Activated CD4-positive, alpha-beta memory T cell treated with anti-CD3 and anti-CD28 coated beads for 36 hours (primary cell): ENCODE results near the gene PTGDR2. TPM values are rescaled to one million over a fixed set of nuclear protein-coding genes. Genes with fewer than 3 reads are reported as not detected.
"Not testable (repeated sequence)": the region's sequence is repeated elsewhere in the genome, so short reads cannot be mapped to it uniquely, and the experiment has no call there.

Source experiments
- CTCF ChIA-PET: fragments of 350-600 bp; sonication (Branson Sonifier 250); formaldehyde crosslinking; loops from one replicate; lab custom pipeline; 2021; ENCODE audit warnings: antibody characterized with exemption, inconsistent platforms; lab: Charles Lee
- POLR2A ChIA-PET: fragments of 350-600 bp; sonication (Branson Sonifier 250); formaldehyde crosslinking; loops from one replicate; lab custom pipeline; 2021; ENCODE audit warnings: antibody characterized with exemption; lab: Charles Lee
- DNase-seq: peaks from one replicate; pipeline ENCODE4 v3.0.0-alpha.2; 2020
- H3K27ac Mint-ChIP-seq: one replicate; pipeline ENCODE4 v1.8.0; 2021; ENCODE audit warnings: mixed read lengths
- H3K27me3 Mint-ChIP-seq: one replicate; pipeline ENCODE4 v1.8.0; 2021; ENCODE audit warnings: mixed read lengths
- H3K36me3 Mint-ChIP-seq: one replicate; pipeline ENCODE4 v1.8.0; 2021; ENCODE audit warnings: mixed read lengths
- H3K4me1 Mint-ChIP-seq: one replicate; pipeline ENCODE4 v1.8.0; 2021; ENCODE audit warnings: low read depth, mixed read lengths
- H3K4me3 Mint-ChIP-seq: one replicate; pipeline ENCODE4 v1.8.0; 2021; ENCODE audit warnings: mild to moderate bottlenecking, mixed read lengths
- H3K9me3 Mint-ChIP-seq: one replicate; pipeline ENCODE4 v1.8.0; 2021; ENCODE audit warnings: mixed read lengths
- intact Hi-C: fragments of 100-400 bp; cut with micrococcal nuclease; formaldehyde crosslinking; loops from one replicate; pipeline ENCODE4 v1.15.1; 2023
- total RNA-seq, 2 experiments: library from RNA; stranded (reverse); gene quantifications; one replicate each; pipeline ENCODE4 v1.2.3, GENCODE V29; 2021

PTGDR2 gene
- total RNA-seq, 2 experiments from 2014 or later, result 0.33 to 0.36 TPM

- intact Hi-C loops, result loop anchor here (1.0 to 2.0 kb wide), 4 partner anchors 56 to 356 kb away; no protein-coding TSS in a partner anchor
- CTCF ChIA-PET, result interaction anchor here (0.6 to 5.1 kb wide), 47 partner anchors 11 to 616 kb away, joined by 3 to 117 read pairs (median 4); partner anchors contain the start of genes CCDC86, CD6, PRPF19 and PTGDR2
- POLR2A ChIA-PET, result no interaction called here
- Mint-ChIP-seq H3K4me1 (peaks cover 10% of the 10 kb centered on the region), H3K36me3 (no peaks in the 10 kb centered on the region), H3K27ac (no peak overlapping the region), H3K9me3 (no peaks in the 10 kb centered on the region), H3K4me3 (no peak overlapping the region), H3K27me3 (peaks cover 13% of the 10 kb centered on the region)
- DNase-seq, result no peak
These were observed 24.2 kb downstream of the PTGDR2 start for GRCh38 chr11:60831501-60832079.

DNA sequence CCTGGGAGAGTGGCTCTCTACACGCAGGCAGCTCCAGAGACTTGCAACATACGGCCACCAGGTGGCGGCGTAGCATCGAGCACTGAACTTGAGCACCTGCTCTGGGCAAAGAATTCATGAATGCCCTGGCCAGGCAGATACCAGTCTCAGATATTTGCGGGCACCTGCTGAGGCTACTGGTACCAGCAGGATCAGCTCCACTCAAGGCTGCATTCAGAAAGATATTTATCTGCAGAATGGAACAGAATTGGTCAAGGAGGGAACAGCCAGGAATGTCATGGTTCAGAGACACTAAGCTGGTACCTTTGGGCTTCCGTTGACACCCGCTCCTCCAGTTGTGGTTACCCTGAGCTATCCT is 24.6 kb downstream of the PTGDR2 start:
- CTCF ChIA-PET, result interaction anchor here (0.6 to 5.1 kb wide), 51 partner anchors 11 to 616 kb away, joined by 3 to 117 read pairs (median 4); partner anchors contain the start of genes CCDC86, CD6, PRPF19 and PTGDR2
- intact Hi-C loops, result loop anchor here (1.0 to 2.0 kb wide), 4 partner anchors 56 to 356 kb away; no protein-coding TSS in a partner anchor
- H3K4me3 Mint-ChIP-seq, result no peak overlapping the region
- H3K4me1 Mint-ChIP-seq, result peaks cover 10% of the 10 kb centered on the region
- no peaks in the 10 kb centered on the region for H3K9me3 Mint-ChIP-seq
- H3K27ac Mint-ChIP-seq, result no peak overlapping the region
- H3K27me3 Mint-ChIP-seq, result peaks cover 13% of the 10 kb centered on the region
- peak; percentile 87 for DNase-seq
- no peaks in the 10 kb centered on the region for H3K36me3 Mint-ChIP-seq
- POLR2A ChIA-PET, result no interaction called here

- Mint-ChIP-seq H3K27me3 (peaks cover 13% of the 10 kb centered on the region), H3K27ac (no peak overlapping the region), H3K9me3 (no peaks in the 10 kb centered on the region), H3K36me3 (no peaks in the 10 kb centered on the region), H3K4me1 (peaks cover 10% of the 10 kb centered on the region), H3K4me3 (no peak overlapping the region)
- DNase-seq, result no peak
- ChIA-PET CTCF (interaction anchor here (0.6 to 5.1 kb wide), 45 partner anchors 10 to 617 kb away, joined by 3 to 117 read pairs (median 4); partner anchors contain the start of genes CCDC86, CD6, PRPF19 and PTGDR2), POLR2A (no interaction called here)
- intact Hi-C loops, result loop anchor here (1.0 to 2.0 kb wide), 4 partner anchors 56 to 357 kb away; no protein-coding TSS in a partner anchor
These were observed 25.1 kb downstream of the PTGDR2 start for GRCh38 chr11:60830478-60831142.

DNA sequence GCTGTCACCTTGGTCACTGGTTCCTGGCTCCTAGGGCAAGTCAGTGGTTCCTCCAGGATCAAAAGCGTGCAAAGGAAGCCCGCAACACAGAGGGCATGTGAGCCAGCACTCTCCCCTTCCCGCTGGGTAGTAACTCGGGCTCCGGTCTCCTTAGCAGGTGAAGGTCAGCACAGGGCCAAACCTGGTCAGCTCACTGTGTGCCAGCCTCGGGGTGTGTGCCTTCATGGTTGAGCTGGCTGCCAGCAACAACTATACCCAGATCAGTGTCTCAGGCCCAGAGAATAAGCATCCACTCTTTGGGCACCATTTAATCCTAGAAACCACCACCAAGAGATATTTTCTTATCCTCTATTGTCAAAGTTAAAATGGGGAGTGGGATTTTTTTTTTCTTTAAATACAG is 30.0 kb downstream of the PTGDR2 start:
- DNase-seq, result no peak
- Mint-ChIP-seq H3K27ac (no peak overlapping the region), H3K36me3 (no peaks in the 10 kb centered on the region), H3K4me3 (no peak overlapping the region), H3K27me3 (peaks cover 2% of the 10 kb centered on the region), H3K9me3 (no peaks in the 10 kb centered on the region), H3K4me1 (no peaks in the 10 kb centered on the region)
- intact Hi-C loops, result no loop called here
- CTCF ChIA-PET, result no interaction called here
- POLR2A ChIA-PET, result no interaction called here

- H3K9me3 Mint-ChIP-seq, result no peaks in the 10 kb centered on the region
- CTCF ChIA-PET, result no interaction called here
- no peak overlapping the region for H3K4me3 Mint-ChIP-seq
- H3K27ac Mint-ChIP-seq, result no peak overlapping the region
- no peaks in the 10 kb centered on the region for H3K4me1 Mint-ChIP-seq
- intact Hi-C loops, result no loop called here
- DNase-seq, result no peak
- peaks cover 2% of the 10 kb centered on the region for H3K27me3 Mint-ChIP-seq
- POLR2A ChIA-PET, result no interaction called here
- no peaks in the 10 kb centered on the region for H3K36me3 Mint-ChIP-seq
These were observed 30.6 kb downstream of the PTGDR2 start for GRCh38 chr11:60825118-60825517.

- intact Hi-C loops, H3K4me1 Mint-ChIP-seq, CTCF ChIA-PET: not testable (repeated sequence)
These were observed 31.9 kb downstream of the PTGDR2 start for GRCh38 chr11:60823745-60824306.

GRCh38 chr11:60821827-60822599 is 33.7 kb downstream of the PTGDR2 start:
- POLR2A ChIA-PET, result no interaction called here
- CTCF ChIA-PET, result interaction anchor here (0.9 to 4.5 kb wide), 4 partner anchors 9 to 77 kb away, joined by 3 to 24 read pairs (median 4); no protein-coding TSS in a partner anchor
- H3K27me3 Mint-ChIP-seq, result no peaks in the 10 kb centered on the region
- peaks cover 7% of the 10 kb centered on the region for H3K9me3 Mint-ChIP-seq
- intact Hi-C loops, result no loop called here
- H3K4me1 Mint-ChIP-seq, result no peaks in the 10 kb centered on the region
- no peak for DNase-seq
- H3K4me3 Mint-ChIP-seq, result no peak overlapping the region
- H3K36me3 Mint-ChIP-seq, result no peaks in the 10 kb centered on the region
- H3K27ac Mint-ChIP-seq, result no peak overlapping the region

More at GRCh38 chr11:60823745-60824306, 31.9 kb downstream of the PTGDR2 start:
- DNase-seq, H3K27me3 Mint-ChIP-seq, H3K9me3 Mint-ChIP-seq, POLR2A ChIA-PET, H3K4me3 Mint-ChIP-seq, H3K36me3 Mint-ChIP-seq, H3K27ac Mint-ChIP-seq: not testable (repeated sequence)

DNA sequence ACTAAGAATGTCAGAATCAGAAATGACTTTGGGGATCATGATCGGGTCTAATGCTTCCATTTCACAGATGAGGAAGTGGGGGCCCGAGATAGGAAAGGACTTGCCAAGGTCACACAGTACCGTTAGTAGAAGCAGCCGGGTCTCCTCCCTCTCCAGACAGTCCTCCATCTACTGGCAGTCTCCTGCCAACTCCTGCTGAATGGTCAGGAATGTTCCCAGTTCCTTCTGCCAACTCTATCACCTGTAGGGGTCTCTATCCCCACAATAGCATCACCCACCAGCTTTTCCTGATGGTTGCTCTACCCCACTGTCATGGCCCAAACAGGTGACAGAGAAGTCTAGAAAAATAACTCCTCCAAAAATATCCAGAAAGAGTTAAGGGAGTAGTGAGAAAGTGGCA is 37.7 kb downstream of the PTGDR2 start:
- Mint-ChIP-seq H3K27me3 (no peaks in the 10 kb centered on the region), H3K4me1 (no peaks in the 10 kb centered on the region), H3K36me3 (peaks cover 2% of the 10 kb centered on the region), H3K4me3 (no peak overlapping the region), H3K9me3 (peaks cover 16% of the 10 kb centered on the region), H3K27ac (no peak overlapping the region)
- ChIA-PET POLR2A (no interaction called here), CTCF (interaction anchor here (4.5 kb wide), 1 partner anchor 13 kb away, joined by 24 read pairs; no protein-coding TSS in a partner anchor)
- DNase-seq, result no peak
- intact Hi-C loops, result no loop called here

DNA sequence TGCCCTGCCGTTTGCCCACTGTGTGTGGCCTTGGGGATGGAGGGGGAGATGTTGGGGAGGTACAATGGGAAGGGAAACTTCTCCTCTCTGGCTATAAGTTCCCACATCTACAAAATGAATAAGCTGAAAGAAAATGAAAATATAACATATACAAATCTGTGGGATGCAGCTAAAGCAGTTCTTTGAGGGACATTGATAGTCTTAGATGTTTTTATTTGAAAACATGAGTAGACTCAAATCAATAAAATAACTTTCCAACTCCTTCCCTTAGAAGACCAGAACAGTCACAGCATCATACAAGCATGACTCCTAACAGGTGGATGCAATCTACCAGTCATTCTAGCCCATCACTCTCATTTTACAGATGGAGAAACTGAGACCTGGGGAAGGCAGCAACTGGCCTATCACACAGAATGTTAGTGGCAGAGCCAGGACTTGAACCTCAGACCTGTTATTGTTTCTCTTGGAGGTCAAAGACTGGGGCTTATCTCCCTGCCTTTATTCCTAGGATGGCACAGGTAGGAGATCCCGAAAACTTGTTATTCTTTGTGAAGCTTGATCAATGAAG is 39.1 kb downstream of the PTGDR2 start:
- POLR2A ChIA-PET, result no interaction called here
- CTCF ChIA-PET, result no interaction called here
- peaks cover 16% of the 10 kb centered on the region for H3K9me3 Mint-ChIP-seq
- H3K4me1 Mint-ChIP-seq, result no peaks in the 10 kb centered on the region
- H3K4me3 Mint-ChIP-seq, result no peak overlapping the region
- no peak overlapping the region for H3K27ac Mint-ChIP-seq
- peaks cover 2% of the 10 kb centered on the region for H3K36me3 Mint-ChIP-seq
- peaks cover 3% of the 10 kb centered on the region for H3K27me3 Mint-ChIP-seq
- DNase-seq, result no peak
- intact Hi-C loops, result no loop called here

GRCh38 chr11:60814112-60814511 is 41.6 kb downstream of the PTGDR2 start:
- no peaks in the 10 kb centered on the region for H3K4me1 Mint-ChIP-seq
- peaks cover 8% of the 10 kb centered on the region for H3K27me3 Mint-ChIP-seq
- peaks cover 16% of the 10 kb centered on the region for H3K9me3 Mint-ChIP-seq
- CTCF ChIA-PET, result interaction anchor here (0.7 to 1.0 kb wide), 2 partner anchors 18 to 98 kb away, joined by 3 to 4 read pairs; no protein-coding TSS in a partner anchor
- intact Hi-C loops, result no loop called here
- no peak overlapping the region for H3K27ac Mint-ChIP-seq
- peaks cover 2% of the 10 kb centered on the region for H3K36me3 Mint-ChIP-seq
- DNase-seq, result no peak
- H3K4me3 Mint-ChIP-seq, result no peak overlapping the region
- POLR2A ChIA-PET, result no interaction called here

GRCh38 chr11:60813324-60813723 is 42.4 kb downstream of the PTGDR2 start:
- H3K27me3 Mint-ChIP-seq, result peaks cover 8% of the 10 kb centered on the region
- ChIA-PET CTCF (interaction anchor here (0.7 to 1.0 kb wide), 2 partner anchors 19 to 98 kb away, joined by 3 to 4 read pairs; no protein-coding TSS in a partner anchor), POLR2A (no interaction called here)
- H3K4me1 Mint-ChIP-seq, result no peaks in the 10 kb centered on the region
- H3K36me3 Mint-ChIP-seq, result peaks cover 2% of the 10 kb centered on the region
- no peak for DNase-seq
- no peak overlapping the region for H3K27ac Mint-ChIP-seq
- no peak overlapping the region for H3K4me3 Mint-ChIP-seq
- peaks cover 16% of the 10 kb centered on the region for H3K9me3 Mint-ChIP-seq
- intact Hi-C loops, result no loop called here
